Progenitor cell of endocrine pancreas (in vitro differentiated cells): Measurements from ENCODE around the gene MECP2. TPM values are rescaled to one million over a fixed set of nuclear protein-coding genes. Genes with fewer than 3 reads are reported as not detected.

Source experiments
- DNase-seq: peaks from one replicate; pipeline ENCODE4 v3.0.0; 2021; ENCODE audit warnings: low spot score; ENCODE audit not compliant: unreplicated experiment
- H3K27ac Mint-ChIP-seq: 2 replicates; pipeline ENCODE4 v1.8.0; 2021; ENCODE audit warnings: mild to moderate bottlenecking, moderate library complexity, mixed read lengths
- H3K27me3 Mint-ChIP-seq: 2 replicates; pipeline ENCODE4 v1.8.0; 2021; ENCODE audit warnings: mixed read lengths
- H3K36me3 Mint-ChIP-seq: 2 replicates; pipeline ENCODE4 v1.8.0; 2022; ENCODE audit warnings: mixed read lengths; ENCODE audit not compliant: insufficient read depth
- H3K4me1 Mint-ChIP-seq: 2 replicates; pipeline ENCODE4 v1.8.0; 2021; ENCODE audit warnings: low read depth, mixed read lengths
- H3K4me3 Mint-ChIP-seq: 2 replicates; pipeline ENCODE4 v1.8.0; 2021; ENCODE audit warnings: low read depth, mild to moderate bottlenecking, moderate library complexity, mixed read lengths
- H3K9me3 Mint-ChIP-seq: 2 replicates; pipeline ENCODE4 v1.8.0; 2021; ENCODE audit warnings: low read depth, mixed read lengths
- CTCF ChIP-seq: fragments of 200-600 bp; sonication (generic); IDR thresholded peaks from one replicate; pipeline ENCODE4 v1.5.0; 2021; ENCODE audit warnings: antibody characterized with exemption, mild to moderate bottlenecking; ENCODE audit not compliant: unreplicated experiment
- total RNA-seq: library from RNA; stranded (reverse); gene quantifications from 2 replicates; pipeline ENCODE4 v1.2.1, GENCODE V29; 2021

The MECP2 gene
- total RNA-seq, 1 donor from 2014 or later, result 47.6 TPM

- H3K4me3 Mint-ChIP-seq, result no peak overlapping the region
- H3K27ac Mint-ChIP-seq, result no peak overlapping the region
- peaks cover 5% of the 10 kb centered on the region for H3K4me1 Mint-ChIP-seq
- no peaks in the 10 kb centered on the region for H3K27me3 Mint-ChIP-seq
- H3K9me3 Mint-ChIP-seq, result no peaks in the 10 kb centered on the region
- TF ChIP-seq CTCF, result no peak
- no peak for DNase-seq
- H3K36me3 Mint-ChIP-seq, result peaks cover 7% of the 10 kb centered on the region
Measured at GRCh38 chrX:154013001-154013421, 84.5 kb downstream of the MECP2 start.

GRCh38 chrX:154012336-154012991, 85.1 kb downstream of the MECP2 start:
- H3K36me3 Mint-ChIP-seq, result peaks cover 11% of the 10 kb centered on the region
- H3K9me3 Mint-ChIP-seq, result no peaks in the 10 kb centered on the region
- peaks cover 5% of the 10 kb centered on the region for H3K4me1 Mint-ChIP-seq
- H3K4me3 Mint-ChIP-seq, result no peak overlapping the region
- no peaks in the 10 kb centered on the region for H3K27me3 Mint-ChIP-seq
- no peak for TF ChIP-seq CTCF
- no peak for DNase-seq
- no peak overlapping the region for H3K27ac Mint-ChIP-seq

- Mint-ChIP-seq H3K9me3 (no peaks in the 10 kb centered on the region), H3K27me3 (no peaks in the 10 kb centered on the region), H3K36me3 (peaks cover 11% of the 10 kb centered on the region), H3K4me3 (no peak overlapping the region), H3K4me1 (peaks cover 5% of the 10 kb centered on the region), H3K27ac (peak overlapping the region; percentile 45)
- DNase-seq, result no peak
- no peak for TF ChIP-seq CTCF
Measured at GRCh38 chrX:154011376-154012335, 85.9 kb downstream of the MECP2 start.

- TF ChIP-seq CTCF, result no peak
- peak overlapping the region; percentile 52 for H3K27ac Mint-ChIP-seq
- peaks cover 5% of the 10 kb centered on the region for H3K9me3 Mint-ChIP-seq
- no peak overlapping the region for H3K4me3 Mint-ChIP-seq
- peaks cover 5% of the 10 kb centered on the region for H3K4me1 Mint-ChIP-seq
- peaks cover 7% of the 10 kb centered on the region for H3K36me3 Mint-ChIP-seq
- DNase-seq, result no peak
- no peaks in the 10 kb centered on the region for H3K27me3 Mint-ChIP-seq
Measured at GRCh38 chrX:154010330-154011087, 87.0 kb downstream of the MECP2 start.

GRCh38 chrX:154008521-154008920, 89.0 kb downstream of the MECP2 start:
- no peak for DNase-seq
- H3K4me1 Mint-ChIP-seq, result peaks cover 5% of the 10 kb centered on the region
- no peak for TF ChIP-seq CTCF
- peaks cover 5% of the 10 kb centered on the region for H3K9me3 Mint-ChIP-seq
- H3K27me3 Mint-ChIP-seq, result no peaks in the 10 kb centered on the region
- H3K36me3 Mint-ChIP-seq, result peaks cover 7% of the 10 kb centered on the region
- H3K4me3 Mint-ChIP-seq, result no peak overlapping the region
- H3K27ac Mint-ChIP-seq, result no peak overlapping the region
